ENCODE data around the gene HOXA6. TPM values are rescaled to one million over a fixed set of nuclear protein-coding genes. Genes with fewer than 3 reads are reported as not detected.
A peak's percentile ranks its signal among the peaks of the same experiment; 100 is the strongest.

HOXA6 gene
- total RNA-seq, 4 donors from 2014 or later, result 0.66 to 0.92 TPM; not detected in 2

GRCh38 chr7:27116962-27117886 lies 30.4 kb downstream of the HOXA6 start:
- Histone ChIP-seq H3K4me3 (peak overlapping the region; percentile 68 to 88 (median 77)), H3K27ac (replicated peaks in 1 of 4) (peak overlapping the region; percentile 96 to 100 (median 99)), H3K4me1 (peaks cover 11 to 60% (median 57%) of the 10 kb centered on the region in 4 donors), H3K9me3 (no peaks in the 10 kb centered on the region), H3K36me3 (no peaks in the 10 kb centered on the region), H3K27me3 (no peaks in the 10 kb centered on the region)
- intact Hi-C loops (cut with DNase I), result no loop called here
- 20% methylated on average over 12 of the region's 12 CpGs for WGBS
- DNase-seq (ENCODE audit: extremely low spot score), result no peak
- TF ChIP-seq EP300 (IDR thresholded peaks at IDR 0.05), result no peak
- no peak for TF ChIP-seq CTCF (IDR thresholded peaks at IDR 0.05)
- no peak for TF ChIP-seq POLR2A (IDR thresholded peaks at IDR 0.05; ENCODE audit: low read depth)
- TF ChIP-seq POLR2AphosphoS5 (IDR thresholded peaks at IDR 0.05), result no peak

DNA sequence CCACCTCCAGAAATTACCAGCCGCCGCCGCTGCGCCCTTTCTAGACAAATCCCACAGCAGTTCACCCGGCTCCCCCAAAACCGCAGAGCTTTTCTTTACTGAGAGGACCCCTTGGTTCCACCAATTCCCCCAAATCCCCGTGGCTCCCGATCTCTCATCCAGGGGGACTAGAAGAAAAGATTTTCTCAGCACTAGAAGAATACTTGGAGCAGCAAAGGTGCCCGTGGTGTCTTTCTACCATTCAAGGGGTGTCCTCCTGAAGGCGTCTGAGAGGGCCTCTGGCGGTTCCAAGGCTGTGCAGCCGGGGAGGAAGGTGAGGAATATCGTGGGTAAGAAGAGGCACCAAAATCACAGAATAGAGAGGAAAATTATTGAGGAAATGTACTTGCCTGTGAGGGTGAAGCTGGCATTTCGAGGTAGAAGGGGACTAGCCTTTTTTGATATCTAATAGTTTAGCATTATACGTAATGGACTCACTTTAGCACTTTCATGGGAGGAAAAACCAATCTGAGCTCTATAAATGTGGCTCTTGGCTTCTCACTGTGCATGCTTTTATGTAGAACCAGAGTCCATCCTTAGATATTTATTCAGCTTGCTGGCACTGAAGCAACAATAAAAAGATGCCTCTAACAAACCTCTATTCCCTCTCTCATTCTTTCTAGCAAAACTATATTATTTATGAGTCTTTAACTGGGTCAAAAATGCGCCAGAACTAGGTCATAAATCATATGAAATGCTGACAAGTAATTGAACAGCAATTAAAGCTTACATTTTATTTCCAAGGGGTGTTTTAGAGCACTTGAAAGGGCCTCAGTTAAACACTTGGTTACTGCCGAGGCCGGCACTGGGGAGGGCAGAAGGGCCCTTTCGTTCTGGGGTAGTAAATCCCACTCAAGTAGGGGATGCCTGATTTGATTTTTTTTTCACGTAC lies 31.3 kb downstream of the HOXA6 start:
- Histone ChIP-seq H3K27me3 (no peaks in the 10 kb centered on the region), H3K27ac (replicated peaks in 1 of 4) (peak overlapping the region; percentile 96 to 100 (median 99)), H3K4me1 (peaks cover 11 to 66% (median 63%) of the 10 kb centered on the region in 4 donors), H3K9me3 (no peaks in the 10 kb centered on the region), H3K36me3 (no peaks in the 10 kb centered on the region), H3K4me3 (peak overlapping the region; percentile 68 to 88 (median 77))
- no peak for DNase-seq (ENCODE audit: extremely low spot score)
- TF ChIP-seq POLR2AphosphoS5 (IDR thresholded peaks at IDR 0.05) (peak; percentile 2 to 39), CTCF (IDR thresholded peaks at IDR 0.05) (no peak), EP300 (IDR thresholded peaks at IDR 0.05) (no peak)
- intact Hi-C loops (cut with DNase I), result no loop called here
- WGBS, result 26% methylated on average over 20 of the region's 20 CpGs

DNA sequence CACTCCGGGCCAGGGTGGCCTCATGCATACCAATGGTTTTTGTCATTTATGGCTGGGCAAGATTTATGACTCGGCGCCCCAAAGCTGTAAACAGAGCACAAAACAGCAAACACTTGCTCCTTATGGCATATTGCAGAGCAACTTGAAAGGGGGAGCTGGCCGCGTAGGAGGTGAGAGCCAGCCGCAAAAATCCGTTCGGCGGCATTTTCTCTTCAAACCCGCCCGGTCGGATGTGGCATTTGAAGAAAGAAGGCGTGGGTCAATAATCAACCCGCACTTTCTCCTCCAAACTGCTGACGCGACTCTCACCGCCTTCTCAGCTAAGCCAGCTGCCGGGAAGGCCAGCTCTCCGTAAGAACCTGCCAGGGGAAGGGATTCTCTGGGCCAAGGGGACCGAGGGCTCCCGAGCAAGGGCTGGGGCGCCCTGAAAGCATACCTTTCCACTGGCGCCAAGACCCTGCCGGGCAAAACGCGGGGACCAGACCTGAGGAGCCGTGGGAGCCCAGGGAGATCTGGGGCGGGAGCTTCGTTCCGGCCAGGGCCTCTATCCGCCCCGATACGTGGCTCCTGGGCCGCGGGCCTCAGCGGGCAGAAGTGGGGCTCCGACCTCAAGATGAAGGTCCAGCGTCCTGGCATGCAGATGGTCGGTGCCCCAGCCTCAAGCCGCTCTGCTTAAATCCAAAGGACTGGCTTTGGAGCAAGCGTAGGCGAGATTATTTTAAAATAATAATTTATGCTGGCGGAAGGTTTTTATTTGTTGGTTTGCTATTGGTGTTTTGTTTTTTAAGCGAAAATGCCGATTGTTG lies 32.1 kb downstream of the HOXA6 start:
- Histone ChIP-seq H3K36me3 (no peaks in the 10 kb centered on the region), H3K4me3 (peak overlapping the region; percentile 68 to 88 (median 77)), H3K27ac (replicated peaks in 1 of 4) (peak overlapping the region; percentile 96 to 100 (median 99)), H3K4me1 (peaks cover 19 to 66% (median 63%) of the 10 kb centered on the region in 4 donors), H3K27me3 (no peaks in the 10 kb centered on the region), H3K9me3 (no peaks in the 10 kb centered on the region)
- 30% methylated on average over 17 of the region's 45 CpGs for WGBS
- intact Hi-C loops (cut with DNase I), result no loop called here
- peak; percentile 46 to 81 for TF ChIP-seq POLR2AphosphoS5 (IDR thresholded peaks at IDR 0.05)
- TF ChIP-seq POLR2A (IDR thresholded peaks at IDR 0.05; ENCODE audit: low read depth), result no peak
- DNase-seq (ENCODE audit: extremely low spot score), result no peak

DNA sequence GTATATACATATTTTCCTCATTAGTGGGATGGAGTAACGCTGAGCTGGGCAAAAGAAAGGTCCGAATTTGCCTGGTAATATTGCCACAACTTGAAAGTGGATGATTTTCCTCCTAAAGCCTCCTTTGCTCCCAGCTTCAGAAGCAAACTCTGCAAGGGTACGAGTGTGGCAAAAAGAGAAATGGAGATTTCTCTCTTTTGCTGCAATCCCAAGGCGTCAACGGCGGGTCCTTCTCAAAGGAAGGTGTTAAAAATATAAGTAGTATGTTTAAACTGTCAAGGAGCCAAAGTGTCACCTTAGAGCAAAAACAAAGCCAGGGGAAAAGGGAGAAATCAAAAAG lies 32.7 kb downstream of the HOXA6 start:
- no peak for DNase-seq (ENCODE audit: extremely low spot score)
- H3K36me3 ChIP-seq, result no peaks in the 10 kb centered on the region
- intact Hi-C loops (cut with DNase I), result no loop called here
- WGBS, result 13% methylated on average over 6 of the region's 6 CpGs
- H3K4me1 ChIP-seq, result peaks cover 20 to 66% (median 63%) of the 10 kb centered on the region in 4 donors
- no peaks in the 10 kb centered on the region for H3K9me3 ChIP-seq
- H3K27ac ChIP-seq (replicated peaks in 1 of 4), result peak overlapping the region; percentile 96 to 100 (median 99)
- TF ChIP-seq CTCF (IDR thresholded peaks at IDR 0.05), result no peak
- TF ChIP-seq POLR2AphosphoS5 (IDR thresholded peaks at IDR 0.05), result no peak
- TF ChIP-seq EP300 (IDR thresholded peaks at IDR 0.05), result no peak
- TF ChIP-seq POLR2A (IDR thresholded peaks at IDR 0.05; ENCODE audit: low read depth), result no peak
- peak overlapping the region; percentile 68 to 88 (median 77) for H3K4me3 ChIP-seq
- H3K27me3 ChIP-seq, result no peaks in the 10 kb centered on the region

Measured in esophagus muscularis mucosa (tissue), 4 donors.